Activated CD8-positive, alpha-beta memory T cell treated with anti-CD3 and anti-CD28 coated beads for 48 hours (primary cell): ENCODE results near the gene OVOL3.
A peak's percentile ranks its signal among the peaks of the same experiment; 100 is the strongest.
"Not testable (repeated sequence)": the region's sequence is repeated elsewhere in the genome, so short reads cannot be mapped to it uniquely, and the experiment has no call there.

ENCODE experiments used
- DNase-seq, 3 experiments: peaks; one replicate each; pipeline ENCODE4 v3.0.0-alpha.2; 2020; ENCODE audit warnings: low read depth in 2 of 3, low spot score in 2 of 3

OVOL3 gene

GRCh38 chr19:36125557-36125956, 14.6 kb downstream of the OVOL3 start:
- no peak for DNase-seq

DNA sequence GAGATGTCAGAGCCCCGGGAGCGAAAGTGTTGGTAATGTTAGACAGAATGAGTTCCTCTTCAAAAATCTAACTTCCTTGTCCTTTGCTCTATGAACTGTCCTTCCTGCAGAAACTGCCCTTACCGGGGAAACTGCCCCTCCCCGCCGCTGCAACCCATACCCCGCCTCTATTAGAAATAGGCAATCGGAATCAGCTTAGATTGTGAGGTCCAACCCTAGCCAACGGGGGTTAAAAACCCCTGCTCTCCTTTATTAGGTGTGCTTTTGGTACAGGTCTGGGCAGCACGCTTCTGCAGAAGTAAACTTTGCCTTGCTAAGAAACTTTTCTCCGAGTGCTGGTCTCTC, 17.4 kb downstream of the OVOL3 start:
- DNase-seq = no peak

- DNase-seq = not testable (repeated sequence)
Measured at GRCh38 chr19:36131221-36131620, 20.3 kb downstream of the OVOL3 start.

- DNase-seq = not testable (repeated sequence)
Measured at GRCh38 chr19:36134867-36135266, 23.9 kb downstream of the OVOL3 start.

DNA sequence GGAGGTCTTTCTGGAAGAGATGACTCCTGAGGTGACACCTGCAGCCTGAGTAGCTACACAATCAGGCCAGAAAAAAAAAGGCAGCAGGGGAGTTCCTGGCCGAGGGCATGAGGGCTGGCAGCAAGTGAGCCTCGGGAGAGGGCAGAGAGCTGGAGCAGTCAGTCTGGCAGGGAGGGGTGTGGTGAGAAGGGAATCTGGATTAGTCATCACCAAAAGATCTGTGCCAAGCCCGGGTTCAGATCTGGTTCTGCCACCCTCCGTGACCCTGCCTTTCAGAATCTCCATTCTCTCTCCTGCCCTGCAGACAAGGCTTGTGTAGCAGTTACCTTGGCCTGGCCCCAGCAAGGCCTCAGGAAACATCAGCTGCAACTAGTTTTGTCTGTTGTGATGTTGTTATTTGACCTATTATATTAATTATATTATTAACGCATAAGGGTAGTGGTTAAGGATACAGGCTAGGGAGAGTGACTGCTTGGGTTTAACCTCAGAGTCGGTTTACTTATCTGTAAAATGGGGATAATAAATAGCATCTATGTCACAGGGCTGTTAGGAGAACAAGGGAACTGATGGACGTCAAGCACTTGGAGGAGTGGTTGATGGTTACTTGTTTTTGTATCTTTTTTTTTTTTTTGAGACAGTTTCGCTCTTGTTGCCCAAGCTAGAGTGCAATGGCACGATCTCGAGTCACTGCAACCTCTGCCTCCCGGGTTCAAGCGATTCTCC, 26.2 kb downstream of the OVOL3 start:
- no peak for DNase-seq

DNA sequence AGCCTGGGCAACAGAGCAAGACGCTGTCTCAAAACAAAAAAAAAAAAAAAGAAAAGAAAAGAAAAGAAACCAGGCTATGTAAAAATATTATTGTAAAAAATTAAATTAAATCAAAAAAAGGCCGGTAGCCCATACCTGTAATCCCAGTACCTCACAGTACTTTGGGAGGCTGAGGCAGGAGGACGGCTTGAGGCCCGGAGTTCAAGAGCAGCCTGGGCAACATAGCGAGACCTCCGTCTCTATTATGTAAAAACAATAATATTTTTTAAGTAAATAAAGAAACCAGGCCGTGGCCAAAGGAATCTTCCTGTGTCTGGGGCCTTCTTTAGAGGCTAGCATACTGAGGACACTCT, 28.2 kb downstream of the OVOL3 start:
- DNase-seq = no peak

DNA sequence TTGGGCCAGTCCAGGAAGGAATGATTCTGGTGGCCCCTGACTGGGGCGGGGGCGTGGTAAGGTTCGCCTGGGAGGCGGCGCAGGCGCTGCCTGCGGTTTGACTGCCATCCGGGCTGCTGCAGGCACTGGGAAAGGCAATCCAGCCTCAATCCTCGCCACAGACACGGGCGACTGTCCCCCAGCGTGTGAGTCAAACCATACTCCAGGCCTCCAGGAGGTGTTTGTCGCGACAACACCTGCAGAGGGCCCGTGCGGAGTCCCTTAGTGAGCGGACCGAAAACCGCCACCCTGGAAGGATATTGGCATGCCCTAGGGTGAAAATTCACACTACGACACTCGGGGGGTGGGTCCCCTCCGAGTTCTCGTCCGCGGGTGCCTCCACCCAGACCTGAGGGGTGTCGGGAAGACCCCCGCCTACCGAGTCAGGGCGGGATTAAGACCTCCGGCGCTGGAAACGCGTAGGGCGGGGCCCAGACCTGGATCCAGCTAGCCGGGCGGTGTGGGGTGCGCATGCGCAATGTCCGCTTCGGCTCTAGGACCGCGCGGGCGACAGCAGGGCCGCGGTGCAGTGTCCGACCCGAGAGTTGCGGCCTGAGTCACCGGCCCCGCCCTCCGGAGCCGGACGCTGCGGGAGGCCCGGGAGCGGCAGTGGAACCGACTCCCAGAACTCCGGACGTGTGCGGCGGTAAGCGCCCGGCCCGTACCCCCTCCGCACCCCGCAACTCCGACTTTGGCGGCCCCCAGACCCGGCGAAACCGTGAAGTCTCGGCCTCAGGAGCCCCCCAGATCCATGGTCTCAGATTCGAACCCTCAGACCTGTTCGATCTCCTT, 28.7 kb downstream of the OVOL3 start, which contains the start of gene CAPNS1:
Gene CAPNS1, plus strand, starts transcription at position 594 of the 831 bp plus-strand sequence. CDS start 946 bp downstream, outside the sequence.
- peak; percentile 86 to 93 (median 86) for DNase-seq

- peak; percentile 7 to 33 (median 20) for DNase-seq
Measured at GRCh38 chr19:36140304-36141038, 29.5 kb downstream of the OVOL3 start.

DNA sequence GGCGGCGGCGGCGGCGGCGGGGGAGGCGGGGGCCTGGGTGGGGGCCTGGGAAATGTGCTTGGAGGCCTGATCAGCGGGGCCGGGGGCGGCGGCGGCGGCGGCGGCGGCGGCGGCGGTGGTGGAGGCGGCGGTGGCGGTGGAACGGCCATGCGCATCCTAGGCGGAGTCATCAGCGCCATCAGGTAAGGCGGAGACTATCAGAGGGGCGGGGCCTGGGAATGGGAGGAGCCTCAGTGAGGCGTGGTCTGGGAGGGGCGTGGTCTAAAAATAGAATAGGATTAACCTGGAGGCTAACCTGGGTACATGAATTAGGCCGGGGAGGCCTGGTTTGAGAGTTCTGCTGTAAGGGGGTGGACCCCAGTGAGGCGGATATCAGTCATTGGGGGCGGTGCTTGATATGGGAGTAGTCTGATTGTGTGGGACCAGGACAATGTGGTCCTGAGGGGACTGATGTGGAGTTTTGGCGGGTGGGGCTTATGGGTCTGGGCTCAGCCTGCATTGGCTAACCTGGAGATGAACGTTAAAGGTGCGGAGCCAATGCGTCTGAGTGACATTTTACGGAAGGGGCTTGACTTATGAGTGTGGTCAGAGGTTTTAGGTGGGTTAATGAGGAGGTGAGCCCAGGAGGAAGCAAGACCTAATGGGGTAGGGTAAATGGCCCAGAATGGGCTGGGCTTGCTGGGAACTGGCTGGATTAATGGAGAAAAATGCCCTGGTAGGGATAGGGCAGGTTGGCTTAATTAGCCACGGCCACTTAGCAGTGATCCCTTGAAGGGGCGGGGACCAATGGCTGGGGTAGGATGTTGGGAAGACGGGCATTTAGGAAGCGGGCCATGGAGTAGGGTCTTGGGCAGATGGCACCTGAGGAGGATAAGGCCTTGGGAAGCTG, 30.3 kb downstream of the OVOL3 start:
- peak; percentile 79 to 95 (median 94) for DNase-seq

- DNase-seq = no peak
Measured at GRCh38 chr19:36142046-36142445, 31.1 kb downstream of the OVOL3 start.

DNA sequence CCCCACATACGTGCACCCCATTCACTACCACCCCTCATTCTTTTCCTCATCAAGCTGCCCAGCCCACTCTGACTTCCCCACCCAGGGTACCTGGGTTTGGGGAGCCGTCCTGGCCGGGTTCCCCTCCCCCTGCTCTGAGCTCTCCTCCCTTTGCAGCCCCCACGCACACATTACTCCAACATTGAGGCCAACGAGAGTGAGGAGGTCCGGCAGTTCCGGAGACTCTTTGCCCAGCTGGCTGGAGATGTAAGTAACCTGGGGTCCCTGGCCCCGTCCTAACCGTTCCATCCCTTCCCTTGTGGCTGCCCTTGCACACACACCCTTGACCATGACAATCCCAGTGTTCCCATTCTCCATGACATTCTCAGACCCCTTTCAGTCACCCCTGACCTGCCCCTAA, 31.6 kb downstream of the OVOL3 start:
- DNase-seq = no peak

DNA sequence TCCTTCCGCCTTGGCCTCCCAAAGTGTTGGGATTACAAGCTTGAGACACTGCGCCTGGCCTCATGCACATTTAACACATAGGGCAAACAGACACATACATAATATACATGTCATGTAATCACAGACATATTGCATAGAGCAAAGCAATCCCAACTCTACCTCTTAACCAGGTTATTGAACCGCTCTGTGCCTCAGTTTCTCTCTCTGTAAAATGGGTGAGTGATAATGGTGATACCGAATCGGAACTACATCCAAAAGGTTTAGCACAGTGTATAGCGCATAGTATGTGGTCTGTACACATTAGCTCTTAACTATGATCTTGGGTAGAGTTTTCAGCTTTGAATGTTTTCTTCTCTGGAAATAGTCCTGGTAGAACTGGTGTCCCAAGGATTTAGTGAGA, 33.7 kb downstream of the OVOL3 start:
- DNase-seq = no peak

GRCh38 chr19:36149673-36150406, 38.9 kb downstream of the OVOL3 start:
- no peak for DNase-seq

GRCh38 chr19:36150586-36150985, 39.6 kb downstream of the OVOL3 start:
- DNase-seq = no peak

DNA sequence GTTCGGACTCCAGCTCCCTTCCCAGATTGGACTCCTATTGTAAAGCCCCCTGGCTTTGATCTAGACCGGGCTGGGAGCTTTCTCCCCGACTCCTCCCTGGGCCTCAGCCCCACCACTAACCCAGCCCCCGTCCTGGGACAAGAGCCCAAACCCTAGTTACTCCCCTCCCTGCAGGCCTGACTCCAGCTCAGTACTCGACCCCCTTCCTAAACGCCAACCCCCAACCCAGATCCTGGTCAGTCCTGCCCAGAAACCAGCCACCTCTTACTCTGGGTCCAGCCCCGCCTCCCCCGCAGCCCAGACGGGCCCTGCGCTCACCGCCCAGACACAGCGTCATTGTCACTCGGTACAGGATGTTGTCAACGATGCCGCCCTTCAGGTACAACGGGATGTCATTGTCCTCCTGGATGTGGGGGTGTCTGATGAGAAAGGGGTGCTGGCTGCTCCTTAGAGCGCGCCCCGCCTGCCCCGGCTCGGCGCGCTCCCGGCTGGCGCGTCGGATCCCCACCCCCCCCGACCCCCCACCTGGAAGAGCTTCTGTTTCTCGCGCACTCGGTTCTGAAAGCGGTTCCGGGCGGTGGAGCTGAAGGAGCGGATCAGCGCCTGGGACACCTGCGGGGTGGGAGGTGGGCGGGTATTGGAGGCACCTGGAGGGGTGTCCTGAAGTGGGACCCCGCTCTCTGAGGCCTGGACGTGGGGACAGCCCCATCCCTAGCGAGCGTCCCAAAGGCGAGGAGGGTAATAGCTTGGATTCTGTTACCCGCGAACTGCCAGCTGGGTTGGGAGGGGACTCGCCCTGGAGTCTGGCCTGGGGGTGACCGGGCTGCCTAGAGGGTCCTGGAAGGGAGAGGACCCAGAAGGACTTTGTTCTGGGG, 40.4 kb downstream of the OVOL3 start:
- DNase-seq = no peak

- DNase-seq = no peak
Measured at GRCh38 chr19:36152019-36152351, 41.0 kb downstream of the OVOL3 start.

- no peak for DNase-seq
Measured at GRCh38 chr19:36152352-36153091, 41.6 kb downstream of the OVOL3 start, which contains the start of gene COX7A1. Gene COX7A1, minus strand, starts transcription at chr19:36152447. Its CDS starts 40 bp downstream, at chr19:36152407.

GRCh38 chr19:36153126-36153525, 42.2 kb downstream of the OVOL3 start:
- DNase-seq = no peak
